Measurements from ENCODE around the gene GABRB2.

DNA sequence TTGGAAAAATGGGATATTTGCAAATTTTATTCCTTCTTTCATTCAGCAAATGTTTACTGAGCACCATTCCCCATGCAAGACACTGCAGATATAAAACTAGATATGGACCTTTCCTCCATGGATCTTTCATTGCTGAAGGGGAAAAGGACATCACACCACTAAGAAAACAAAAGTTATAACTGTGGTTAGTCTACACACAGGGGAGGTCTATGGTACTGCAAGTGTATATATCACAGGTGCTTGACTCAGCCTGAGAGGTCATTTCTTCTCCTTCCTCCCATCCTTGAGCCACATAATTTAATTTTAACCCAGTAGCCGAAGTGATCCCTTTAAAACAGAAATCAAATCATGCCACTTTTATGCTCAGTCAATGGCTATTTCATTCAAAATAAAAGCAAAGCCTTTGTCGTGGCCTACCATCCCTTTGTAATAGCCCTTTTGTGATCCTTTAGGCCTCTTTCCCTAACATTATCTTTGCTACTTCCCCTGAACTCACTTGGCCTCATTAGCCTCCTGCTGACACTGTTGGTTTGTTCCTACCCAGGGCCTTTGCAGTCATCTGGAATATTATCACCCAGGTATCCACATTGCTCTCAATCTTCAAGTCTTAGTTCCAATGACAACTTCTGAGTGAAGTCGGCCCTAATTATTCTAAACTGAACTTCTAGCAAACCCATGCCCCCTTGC is 213.2 kb downstream of the GABRB2 start:
- TF ChIP-seq, protein P1, sequence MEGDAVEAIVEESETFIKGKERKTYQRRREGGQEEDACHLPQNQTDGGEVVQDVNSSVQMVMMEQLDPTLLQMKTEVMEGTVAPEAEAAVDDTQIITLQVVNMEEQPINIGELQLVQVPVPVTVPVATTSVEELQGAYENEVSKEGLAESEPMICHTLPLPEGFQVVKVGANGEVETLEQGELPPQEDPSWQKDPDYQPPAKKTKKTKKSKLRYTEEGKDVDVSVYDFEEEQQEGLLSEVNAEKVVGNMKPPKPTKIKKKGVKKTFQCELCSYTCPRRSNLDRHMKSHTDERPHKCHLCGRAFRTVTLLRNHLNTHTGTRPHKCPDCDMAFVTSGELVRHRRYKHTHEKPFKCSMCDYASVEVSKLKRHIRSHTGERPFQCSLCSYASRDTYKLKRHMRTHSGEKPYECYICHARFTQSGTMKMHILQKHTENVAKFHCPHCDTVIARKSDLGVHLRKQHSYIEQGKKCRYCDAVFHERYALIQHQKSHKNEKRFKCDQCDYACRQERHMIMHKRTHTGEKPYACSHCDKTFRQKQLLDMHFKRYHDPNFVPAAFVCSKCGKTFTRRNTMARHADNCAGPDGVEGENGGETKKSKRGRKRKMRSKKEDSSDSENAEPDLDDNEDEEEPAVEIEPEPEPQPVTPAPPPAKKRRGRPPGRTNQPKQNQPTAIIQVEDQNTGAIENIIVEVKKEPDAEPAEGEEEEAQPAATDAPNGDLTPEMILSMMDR (conservative IDR thresholded peaks at IDR 0.05), result no peak
- no peak for TF ChIP-seq ZFX (IDR thresholded peaks at IDR 0.05)
